HL-60/S4 treated with retinoic acid at 250 ng/mL for 4 days and 3 days (cell line): Measurements from ENCODE around the gene FBXO34.

Source experiments
- in situ Hi-C: fragments of 300-500 bp; cut with MboI; formaldehyde crosslinking; loops from 2 replicates; pipeline ENCODE4 v1.7.0; 2022; ENCODE audit warnings: low sequenced_read_pairs

Gene FBXO34, protein sequence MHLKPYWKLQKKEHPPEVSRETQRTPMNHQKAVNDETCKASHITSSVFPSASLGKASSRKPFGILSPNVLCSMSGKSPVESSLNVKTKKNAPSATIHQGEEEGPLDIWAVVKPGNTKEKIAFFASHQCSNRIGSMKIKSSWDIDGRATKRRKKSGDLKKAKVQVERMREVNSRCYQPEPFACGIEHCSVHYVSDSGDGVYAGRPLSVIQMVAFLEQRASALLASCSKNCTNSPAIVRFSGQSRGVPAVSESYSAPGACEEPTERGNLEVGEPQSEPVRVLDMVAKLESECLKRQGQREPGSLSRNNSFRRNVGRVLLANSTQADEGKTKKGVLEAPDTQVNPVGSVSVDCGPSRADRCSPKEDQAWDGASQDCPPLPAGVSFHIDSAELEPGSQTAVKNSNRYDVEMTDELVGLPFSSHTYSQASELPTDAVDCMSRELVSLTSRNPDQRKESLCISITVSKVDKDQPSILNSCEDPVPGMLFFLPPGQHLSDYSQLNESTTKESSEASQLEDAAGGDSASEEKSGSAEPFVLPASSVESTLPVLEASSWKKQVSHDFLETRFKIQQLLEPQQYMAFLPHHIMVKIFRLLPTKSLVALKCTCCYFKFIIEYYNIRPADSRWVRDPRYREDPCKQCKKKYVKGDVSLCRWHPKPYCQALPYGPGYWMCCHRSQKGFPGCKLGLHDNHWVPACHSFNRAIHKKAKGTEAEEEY

DNA sequence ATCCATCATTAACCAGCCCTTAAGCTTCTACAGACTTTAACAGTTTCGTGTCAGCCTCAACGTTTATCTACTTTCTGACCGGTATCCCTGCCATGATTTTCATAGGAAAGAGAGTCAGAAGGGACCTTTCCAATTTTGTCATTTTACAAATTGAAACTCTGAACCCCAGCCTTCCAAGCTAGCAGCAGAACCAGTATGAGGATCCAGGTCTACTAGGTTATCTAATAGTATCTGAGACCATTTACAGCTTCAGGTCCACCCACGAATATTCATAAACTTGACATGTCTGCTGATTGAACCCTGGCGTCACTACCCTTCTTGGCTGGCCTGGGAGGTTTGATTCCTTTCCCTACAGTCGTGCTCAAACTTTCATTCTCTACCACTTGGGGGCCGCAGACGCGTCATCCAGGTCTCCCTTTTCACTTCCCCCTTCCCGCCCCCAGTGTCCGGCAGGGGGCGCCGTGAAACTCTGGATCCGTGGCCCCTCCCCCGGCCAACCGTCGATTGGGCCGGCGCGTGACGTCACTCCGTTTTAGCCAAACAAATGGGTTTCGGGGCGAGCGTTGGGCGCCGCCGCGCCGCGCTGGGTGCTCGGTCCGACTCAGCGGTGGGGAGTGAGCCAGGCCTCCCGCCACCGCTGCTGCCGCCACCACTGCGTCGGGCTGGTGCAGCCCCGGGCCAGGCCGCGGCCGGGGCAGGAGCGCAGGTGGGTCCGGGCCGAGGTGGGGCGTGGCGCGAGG is at the start of gene FBXO34:
Gene FBXO34, plus strand, starts transcription at position 590 of the 740 bp plus-strand sequence. CDS start 78,970 bp downstream, outside the sequence.
- in situ Hi-C loops: no loop called here

DNA sequence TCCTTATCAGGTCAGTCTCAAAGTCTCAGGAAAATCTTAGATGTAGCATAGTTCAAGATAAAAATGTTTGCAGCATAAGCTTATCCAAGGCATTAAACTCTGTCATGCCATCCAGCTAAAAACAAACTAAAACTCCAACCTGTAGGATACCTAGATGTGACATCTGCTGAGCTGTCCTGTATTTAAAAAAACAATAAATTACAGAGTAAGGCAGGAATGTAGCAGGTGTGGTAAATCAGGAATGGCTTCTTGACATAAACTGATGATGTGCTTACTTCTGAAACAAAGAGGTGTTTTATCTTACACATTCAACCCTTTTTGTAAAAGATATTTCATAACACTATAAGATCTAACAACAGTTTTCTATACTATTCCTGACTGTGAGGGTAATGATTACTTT is 49.3 kb upstream of the FBXO34 start:
- in situ Hi-C loops: no loop called here

- in situ Hi-C loops: no loop called here
Measured at GRCh38 chr14:55223364-55223763, 47.9 kb upstream of the FBXO34 start.

DNA sequence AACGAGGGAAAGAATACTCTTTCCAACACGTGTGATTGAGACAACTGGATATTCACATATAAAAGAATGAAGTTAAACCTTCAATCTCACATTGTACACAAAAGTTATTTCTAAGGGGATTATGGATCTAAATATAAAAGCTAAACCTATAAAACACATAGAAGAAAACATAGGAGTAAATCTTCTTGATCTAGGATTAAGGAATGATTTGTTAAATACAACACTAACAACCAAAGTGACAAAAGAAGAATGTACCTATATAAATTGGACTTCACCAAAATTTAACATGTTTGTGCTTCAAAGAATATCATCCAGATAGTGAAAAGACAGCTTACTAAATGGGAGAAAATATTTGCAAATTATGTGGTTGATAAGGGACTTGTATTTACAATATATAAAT is 43.0 kb upstream of the FBXO34 start:
- in situ Hi-C loops: no loop called here

GRCh38 chr14:55233591-55233990 is 37.6 kb upstream of the FBXO34 start:
- in situ Hi-C loops: no loop called here

DNA sequence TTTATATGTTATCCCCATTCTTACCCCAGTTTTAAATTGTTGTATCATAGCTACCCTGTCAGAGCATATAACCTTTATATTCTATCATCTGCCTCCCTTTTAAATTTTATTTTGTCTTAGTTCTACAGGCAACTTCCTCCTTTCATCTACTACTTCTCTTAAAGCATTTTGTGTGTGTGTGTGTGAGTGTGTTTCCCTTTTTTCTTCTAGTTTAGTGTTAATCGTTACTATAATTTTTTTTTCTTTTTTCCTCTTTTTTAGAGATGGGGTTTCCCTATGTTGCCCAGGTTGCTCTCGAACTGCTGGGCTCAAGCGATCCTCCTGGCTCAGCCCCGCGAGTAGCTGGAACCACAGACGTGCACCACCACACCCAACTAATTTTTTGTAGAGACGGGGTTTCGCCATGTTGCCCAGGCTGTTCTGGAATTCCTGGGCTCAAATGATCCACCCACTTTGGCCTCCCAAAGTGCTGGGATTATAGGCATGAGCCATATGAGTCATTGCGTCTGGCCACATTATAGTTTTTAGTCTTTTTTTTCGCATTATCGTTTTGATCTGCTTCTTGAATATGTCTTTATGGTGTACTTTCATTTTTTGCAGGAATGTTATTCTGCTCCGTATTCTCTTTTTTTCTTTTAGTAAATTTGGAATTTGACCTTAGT is 33.1 kb upstream of the FBXO34 start:
- in situ Hi-C loops: no loop called here

- in situ Hi-C loops: no loop called here
Measured at GRCh38 chr14:55239320-55239719, 31.9 kb upstream of the FBXO34 start.

- in situ Hi-C loops: no loop called here
Measured at GRCh38 chr14:55240526-55241178, 30.6 kb upstream of the FBXO34 start.

DNA sequence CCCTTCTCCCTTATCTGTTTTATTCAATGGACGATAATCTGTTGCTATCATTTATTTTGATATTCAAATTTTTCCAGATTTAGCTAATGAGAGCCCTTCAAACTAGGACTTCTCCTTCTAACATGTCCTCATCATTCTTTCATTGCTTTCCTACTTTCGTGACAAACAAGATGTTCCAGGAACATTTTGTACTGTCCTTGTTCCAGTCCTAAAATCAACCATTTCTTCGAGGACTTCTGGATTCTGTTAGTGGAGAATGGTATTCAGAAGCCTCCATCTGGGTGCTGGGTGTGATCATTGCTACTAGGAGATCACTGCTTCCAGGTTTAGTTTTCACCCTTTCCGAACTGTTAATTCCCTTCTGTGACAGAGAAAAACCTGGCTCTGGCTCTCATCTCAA is 29.5 kb upstream of the FBXO34 start:
- in situ Hi-C loops: no loop called here

GRCh38 chr14:55243386-55243785 is 27.8 kb upstream of the FBXO34 start:
- in situ Hi-C loops: no loop called here

DNA sequence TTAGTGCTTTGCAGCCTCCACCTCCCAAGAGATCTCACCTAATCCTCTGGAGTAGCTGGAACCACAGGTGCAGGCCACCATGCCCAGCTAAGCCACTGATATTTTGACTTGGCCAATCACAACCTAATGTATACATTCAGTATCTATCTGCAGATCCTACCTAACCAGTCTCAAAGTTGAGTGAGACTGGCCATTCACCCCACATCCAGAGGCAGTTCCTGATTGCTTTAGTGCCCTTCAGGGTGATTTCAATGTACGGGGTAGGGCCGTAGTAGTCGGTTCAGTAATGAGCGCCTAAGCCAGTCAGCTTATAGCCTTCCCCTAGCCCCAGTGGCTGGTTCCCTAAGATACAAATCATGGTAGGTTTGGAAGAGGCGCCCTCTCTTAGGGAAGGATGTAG is 27.4 kb upstream of the FBXO34 start:
- in situ Hi-C loops: no loop called here

- in situ Hi-C loops: no loop called here
Measured at GRCh38 chr14:55245657-55246268, 25.5 kb upstream of the FBXO34 start.

DNA sequence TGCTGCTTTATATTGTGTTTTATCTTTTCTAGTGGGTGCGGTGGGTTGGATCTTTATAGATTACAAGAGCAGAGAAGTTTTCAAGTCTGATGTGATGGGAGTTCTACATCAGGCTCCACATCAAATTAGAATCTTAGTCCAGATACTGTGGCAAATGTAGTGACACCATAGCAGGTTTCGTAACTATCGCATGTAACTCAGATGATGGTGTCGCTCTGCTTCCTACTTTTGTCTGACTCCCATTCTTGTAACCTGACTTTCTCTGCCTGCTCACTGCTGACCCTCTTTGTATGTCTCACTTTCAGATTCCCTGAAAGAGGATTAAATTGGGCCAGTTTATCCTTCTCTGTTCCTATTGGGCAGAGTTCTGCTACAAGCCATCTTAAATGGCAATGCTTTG is 22.8 kb upstream of the FBXO34 start:
- in situ Hi-C loops: no loop called here

DNA sequence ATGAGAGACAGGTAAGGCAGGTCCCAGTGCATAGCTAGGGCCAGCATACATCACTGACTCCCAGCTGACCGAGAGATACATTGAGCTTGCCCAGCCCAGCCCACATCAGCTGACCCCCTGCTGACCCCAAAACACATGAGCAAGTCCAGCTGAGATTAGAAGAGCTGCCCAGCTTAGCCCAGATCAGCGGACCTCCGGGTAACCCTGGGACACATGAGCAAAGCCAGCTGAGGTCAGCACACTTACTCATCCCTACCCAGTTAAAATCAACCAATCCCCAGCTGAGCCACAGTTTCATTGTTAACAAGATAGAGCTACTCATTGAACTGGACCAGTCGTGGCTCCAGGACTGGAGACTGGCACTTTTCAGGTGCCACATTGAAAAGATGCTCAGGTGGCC is 21.8 kb upstream of the FBXO34 start:
- in situ Hi-C loops: no loop called here

GRCh38 chr14:55253276-55253675 is 17.9 kb upstream of the FBXO34 start:
- in situ Hi-C loops: no loop called here

DNA sequence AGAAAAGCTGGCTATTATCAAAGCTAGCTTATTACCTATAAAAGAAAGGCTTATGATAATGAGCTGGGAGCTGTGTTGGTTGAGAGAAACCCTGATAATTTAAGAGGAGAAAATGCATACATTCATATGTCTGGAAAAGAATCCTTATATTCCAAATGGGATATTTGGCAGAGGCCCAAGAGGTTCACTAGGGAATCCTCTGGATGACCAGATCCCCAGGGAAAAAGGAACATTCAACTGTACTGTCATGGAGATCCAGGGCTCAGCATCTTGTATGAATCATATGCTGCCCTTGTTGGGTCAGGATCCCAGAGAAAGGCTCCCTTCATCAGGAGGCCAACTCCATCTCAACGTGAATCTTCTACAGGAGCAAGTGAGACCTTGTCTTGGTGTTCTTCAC is 16.6 kb upstream of the FBXO34 start:
- in situ Hi-C loops: no loop called here

GRCh38 chr14:55255979-55256378 is 15.2 kb upstream of the FBXO34 start:
- in situ Hi-C loops: no loop called here

DNA sequence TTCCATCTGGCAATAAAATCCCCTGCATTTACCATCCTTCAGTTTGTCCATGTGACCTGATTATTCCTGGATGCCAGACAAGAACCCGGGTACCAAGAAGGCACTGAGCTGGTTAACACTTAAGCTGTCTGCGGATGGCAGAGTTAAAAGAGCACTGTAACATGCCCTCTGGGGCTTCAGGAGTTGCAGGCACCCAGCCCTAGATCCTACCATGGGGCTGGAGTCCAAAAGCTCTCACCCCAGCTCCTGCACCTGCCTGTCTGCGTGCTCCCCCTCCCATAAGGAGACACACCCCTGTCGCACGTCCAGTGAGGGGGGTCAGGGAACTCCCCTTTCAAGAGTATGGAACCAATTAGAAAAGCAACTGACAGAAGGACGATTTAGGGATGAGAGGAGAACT is 14.6 kb upstream of the FBXO34 start:
- in situ Hi-C loops: no loop called here

GRCh38 chr14:55265197-55265596 is 6.0 kb upstream of the FBXO34 start:
- in situ Hi-C loops: no loop called here

DNA sequence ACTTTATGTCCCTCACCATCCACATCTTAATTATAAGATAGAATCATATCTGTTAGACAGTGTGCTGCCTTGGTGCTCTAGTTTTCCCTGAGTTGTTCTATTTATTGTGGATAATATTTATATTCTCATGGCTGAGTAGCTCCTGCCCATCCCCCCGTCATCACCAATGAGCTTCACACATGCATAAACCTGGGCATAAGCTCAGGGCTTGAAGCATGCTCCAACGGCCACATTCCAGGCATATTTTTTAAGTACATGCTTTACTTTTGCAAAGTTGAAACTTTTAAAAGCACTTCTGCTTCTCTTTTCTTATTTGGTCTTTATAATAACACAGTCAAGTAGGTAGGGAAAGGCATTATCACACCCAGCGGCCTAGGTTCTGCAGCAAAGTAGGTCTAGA is 3.4 kb upstream of the FBXO34 start:
- in situ Hi-C loops: no loop called here
